Memory B cell (primary cell): ENCODE measurements around the gene ESPN.
A peak's percentile ranks its signal among the peaks of the same experiment; 100 is the strongest.

Experiments
- ATAC-seq: fragments of 150-1000 bp; cut with Tn5 transposase; 2 replicates; pipeline ENCODE4 v1.10.0; 2021; ENCODE audit warnings: low read depth, mild to moderate bottlenecking, moderate library complexity
- DNase-seq, 2 donors: peaks; one replicate each; pipeline ENCODE4 v3.0.0; 2022; ENCODE audit warnings: low spot score in 2 of 2
- H3K27ac Mint-ChIP-seq: one replicate; pipeline ENCODE4 v1.8.0; 2022; ENCODE audit warnings: mild to moderate bottlenecking, moderate library complexity, mixed read lengths
- H3K27me3 Mint-ChIP-seq: one replicate; pipeline ENCODE4 v1.8.0; 2022; ENCODE audit warnings: mixed read lengths
- H3K36me3 Mint-ChIP-seq: one replicate; pipeline ENCODE4 v1.8.0; 2022; ENCODE audit warnings: mild to moderate bottlenecking, mixed read lengths
- H3K4me1 Mint-ChIP-seq: one replicate; pipeline ENCODE4 v1.8.0; 2022; ENCODE audit warnings: mixed read lengths
- H3K4me3 Mint-ChIP-seq: one replicate; pipeline ENCODE4 v1.8.0; 2022; ENCODE audit warnings: mild to moderate bottlenecking, moderate library complexity, mixed read lengths
- H3K9me3 Mint-ChIP-seq: one replicate; pipeline ENCODE4 v1.8.0; 2022; ENCODE audit warnings: mixed read lengths

The ESPN gene

GRCh38 chr1:6465461-6466005 lies 41.0 kb downstream of the ESPN start:
- peaks cover 3% of the 10 kb centered on the region for H3K4me1 Mint-ChIP-seq
- no peak for DNase-seq
- no peaks in the 10 kb centered on the region for H3K9me3 Mint-ChIP-seq
- peaks cover 25% of the 10 kb centered on the region for H3K27me3 Mint-ChIP-seq
- H3K36me3 Mint-ChIP-seq = no peaks in the 10 kb centered on the region
- H3K4me3 Mint-ChIP-seq = peak overlapping the region; percentile 34
- no peak overlapping the region for H3K27ac Mint-ChIP-seq
- ATAC-seq = no peak

- Mint-ChIP-seq H3K27me3 (peaks cover 23% of the 10 kb centered on the region), H3K27ac (no peak within 1 kb of the TSS), H3K9me3 (no peaks in the 10 kb centered on the region)
These were observed 41.4 kb downstream of the ESPN start, which contains the start of gene TNFRSF25 for GRCh38 chr1:6466023-6466422. TSS of gene TNFRSF25 (minus strand) at chr1:6466173. CDS start at chr1:6466107, 66 bp downstream.

GRCh38 chr1:6466751-6467150 lies 42.2 kb downstream of the ESPN start:
- ATAC-seq (no peak), DNase-seq (no peak)
- peaks cover 23% of the 10 kb centered on the region for H3K27me3 Mint-ChIP-seq
- no peaks in the 10 kb centered on the region for H3K4me1 Mint-ChIP-seq
- no peak overlapping the region for H3K4me3 Mint-ChIP-seq
- H3K36me3 Mint-ChIP-seq = no peaks in the 10 kb centered on the region
- H3K27ac Mint-ChIP-seq = no peak overlapping the region
- H3K9me3 Mint-ChIP-seq = no peaks in the 10 kb centered on the region

More at GRCh38 chr1:6466023-6466422, 41.4 kb downstream of the ESPN start, which contains the start of gene TNFRSF25:
- Mint-ChIP-seq H3K4me3 (peak within 1 kb of the TSS; percentile 34), H3K36me3 (no peaks in the 10 kb centered on the region), H3K4me1 (no peaks in the 10 kb centered on the region)
- DNase-seq (no peak), ATAC-seq (peak; percentile 59)

- no peaks in the 10 kb centered on the region for H3K36me3 Mint-ChIP-seq
- DNase-seq = no peak
- peaks cover 22% of the 10 kb centered on the region for H3K27me3 Mint-ChIP-seq
- no peak overlapping the region for H3K27ac Mint-ChIP-seq
- no peaks in the 10 kb centered on the region for H3K4me1 Mint-ChIP-seq
- no peak overlapping the region for H3K4me3 Mint-ChIP-seq
- ATAC-seq = no peak
- no peaks in the 10 kb centered on the region for H3K9me3 Mint-ChIP-seq
These were observed 42.6 kb downstream of the ESPN start for GRCh38 chr1:6467224-6467623.

GRCh38 chr1:6467744-6468688 lies 43.4 kb downstream of the ESPN start:
- Mint-ChIP-seq H3K4me1 (no peaks in the 10 kb centered on the region), H3K9me3 (no peaks in the 10 kb centered on the region), H3K4me3 (no peak overlapping the region), H3K36me3 (no peaks in the 10 kb centered on the region), H3K27ac (no peak overlapping the region), H3K27me3 (peaks cover 18% of the 10 kb centered on the region)
- DNase-seq = no peak
- no peak for ATAC-seq

GRCh38 chr1:6468729-6469461 lies 44.3 kb downstream of the ESPN start:
- Mint-ChIP-seq H3K36me3 (no peaks in the 10 kb centered on the region), H3K27me3 (peaks cover 15% of the 10 kb centered on the region), H3K4me1 (no peaks in the 10 kb centered on the region), H3K9me3 (no peaks in the 10 kb centered on the region), H3K27ac (no peak overlapping the region), H3K4me3 (no peak overlapping the region)
- ATAC-seq (no peak), DNase-seq (no peak)

- H3K4me1 Mint-ChIP-seq = peaks cover 1% of the 10 kb centered on the region
- no peaks in the 10 kb centered on the region for H3K36me3 Mint-ChIP-seq
- ATAC-seq (no peak), DNase-seq (no peak)
- no peaks in the 10 kb centered on the region for H3K9me3 Mint-ChIP-seq
- H3K27ac Mint-ChIP-seq = no peak overlapping the region
- no peak overlapping the region for H3K4me3 Mint-ChIP-seq
- H3K27me3 Mint-ChIP-seq = peaks cover 9% of the 10 kb centered on the region
These were observed 45.8 kb downstream of the ESPN start for GRCh38 chr1:6470132-6471085.

- H3K27ac Mint-ChIP-seq = no peak overlapping the region
- H3K9me3 Mint-ChIP-seq = no peaks in the 10 kb centered on the region
- DNase-seq (no peak), ATAC-seq (no peak)
- peaks cover 10% of the 10 kb centered on the region for H3K27me3 Mint-ChIP-seq
- H3K36me3 Mint-ChIP-seq = no peaks in the 10 kb centered on the region
- no peak overlapping the region for H3K4me3 Mint-ChIP-seq
- H3K4me1 Mint-ChIP-seq = peaks cover 4% of the 10 kb centered on the region
These were observed 46.8 kb downstream of the ESPN start for GRCh38 chr1:6471086-6471969.

GRCh38 chr1:6471970-6472368 lies 47.4 kb downstream of the ESPN start:
- ATAC-seq (no peak), DNase-seq (no peak)
- no peaks in the 10 kb centered on the region for H3K9me3 Mint-ChIP-seq
- H3K4me3 Mint-ChIP-seq = no peak overlapping the region
- peaks cover 10% of the 10 kb centered on the region for H3K27me3 Mint-ChIP-seq
- H3K36me3 Mint-ChIP-seq = no peaks in the 10 kb centered on the region
- peaks cover 4% of the 10 kb centered on the region for H3K4me1 Mint-ChIP-seq
- no peak overlapping the region for H3K27ac Mint-ChIP-seq

GRCh38 chr1:6472391-6472790 lies 47.8 kb downstream of the ESPN start:
- H3K27ac Mint-ChIP-seq = no peak overlapping the region
- peaks cover 4% of the 10 kb centered on the region for H3K4me1 Mint-ChIP-seq
- no peak for DNase-seq
- peaks cover 10% of the 10 kb centered on the region for H3K27me3 Mint-ChIP-seq
- H3K4me3 Mint-ChIP-seq = no peak overlapping the region
- no peaks in the 10 kb centered on the region for H3K36me3 Mint-ChIP-seq
- no peaks in the 10 kb centered on the region for H3K9me3 Mint-ChIP-seq
- no peak for ATAC-seq

- H3K4me1 Mint-ChIP-seq = peaks cover 4% of the 10 kb centered on the region
- H3K36me3 Mint-ChIP-seq = no peaks in the 10 kb centered on the region
- no peak for ATAC-seq
- H3K27me3 Mint-ChIP-seq = peaks cover 7% of the 10 kb centered on the region
- no peak for DNase-seq
- no peak overlapping the region for H3K4me3 Mint-ChIP-seq
- H3K9me3 Mint-ChIP-seq = no peaks in the 10 kb centered on the region
- H3K27ac Mint-ChIP-seq = no peak overlapping the region
These were observed 48.6 kb downstream of the ESPN start for GRCh38 chr1:6473156-6473555.

GRCh38 chr1:6473974-6474814 lies 49.6 kb downstream of the ESPN start:
- no peak for DNase-seq
- ATAC-seq = no peak
- no peak overlapping the region for H3K4me3 Mint-ChIP-seq
- H3K27ac Mint-ChIP-seq = no peak overlapping the region
- H3K27me3 Mint-ChIP-seq = peaks cover 9% of the 10 kb centered on the region
- no peaks in the 10 kb centered on the region for H3K9me3 Mint-ChIP-seq
- H3K4me1 Mint-ChIP-seq = peaks cover 4% of the 10 kb centered on the region
- no peaks in the 10 kb centered on the region for H3K36me3 Mint-ChIP-seq
